H1 (cell line): ENCODE measurements around the gene CTAG2. TPM values are rescaled to one million over a fixed set of nuclear protein-coding genes. Genes with fewer than 3 reads are reported as not detected.

Source experiments
- CTCF ChIA-PET: fragments of 300-600 bp; sonication (Branson Sonifier 250); formaldehyde crosslinking; loops from one replicate; lab custom pipeline; 2021; ENCODE audit not compliant: partially characterized antibody; lab: Charles Lee
- POLR2A ChIA-PET: fragments of 300-600 bp; sonication (Branson Sonifier 250); formaldehyde crosslinking; loops from one replicate; lab custom pipeline; 2021; ENCODE audit warnings: inconsistent platforms; ENCODE audit not compliant: partially characterized antibody; lab: Charles Lee
- DNase-seq, 2 experiments: peaks; one replicate each; pipeline versions ENCODE4 v3.0.0 to v3.0.0-alpha.2; 2010 to 2022; ENCODE audit warnings: low spot score in 2 of 2, low read depth in 1 of 2, mixed read lengths in 1 of 2
- FAIRE-seq: peaks from 2 replicates; lab custom pipeline; 2011; peaks lifted over from hg19 to GRCh38; lab: Jason Lieb, UNC
- H2AFZ ChIP-seq: 2 replicates; pipeline ENCODE4 v1.8.1; 2012; ENCODE audit warnings: low read length, inconsistent platforms
- H2AK5ac ChIP-seq: 2 replicates; pipeline ENCODE4 v1.6.1; 2013; ENCODE audit warnings: low read depth, low read length
- H2BK120ac ChIP-seq: replicated peaks from 2 replicates; pipeline ENCODE3; 2013; ENCODE audit warnings: low read depth, low read length, inconsistent platforms
- H2BK12ac ChIP-seq: 2 replicates; pipeline ENCODE4 v1.6.1; 2013; ENCODE audit warnings: low read depth, low read length
- H2BK15ac ChIP-seq: 2 replicates; pipeline ENCODE4 v1.6.1; 2013; ENCODE audit warnings: low read length
- H2BK20ac ChIP-seq: 2 replicates; pipeline ENCODE4 v1.6.1; 2013; ENCODE audit warnings: low read length
- H2BK5ac ChIP-seq: 2 replicates; pipeline ENCODE4 v1.6.1; 2013; ENCODE audit warnings: low read depth, low read length
- H3K14ac ChIP-seq: 2 replicates; pipeline ENCODE4 v1.6.1; 2013; ENCODE audit warnings: inconsistent platforms; ENCODE audit not compliant: insufficient read length
- H3K18ac ChIP-seq: 2 replicates; pipeline ENCODE4 v1.6.1; 2013; ENCODE audit warnings: low read length; ENCODE audit errors: extremely low read depth
- H3K23ac ChIP-seq: 2 replicates; pipeline ENCODE4 v1.6.1; 2013; ENCODE audit warnings: inconsistent platforms; ENCODE audit not compliant: insufficient read length
- H3K23me2 ChIP-seq: 2 replicates; pipeline ENCODE4 v1.6.1; 2013; ENCODE audit warnings: low read depth, low read length
- H3K27ac ChIP-seq: 2 replicates; pipeline ENCODE4 v1.6.1; 2011; ENCODE audit warnings: low read depth, low read length, inconsistent platforms
- H3K27me3 ChIP-seq, 4 experiments: replicated peaks in 1 of 4; 1 replicate in 1 of 4; 2 replicates in 3 of 4; pipeline versions ENCODE4 v1.6.1 to v1.8.1; 2011 to 2013; ENCODE audit warnings: low read length in 3 of 4, mild to moderate bottlenecking in 3 of 4, inconsistent platforms in 2 of 4, mixed read lengths in 2 of 4, moderate library complexity in 1 of 4; ENCODE audit not compliant: control insufficient read depth in 3 of 4, insufficient read depth in 3 of 4; ENCODE audit errors: extremely low read depth in 1 of 4
- H3K36me3 ChIP-seq, 4 experiments: 2 replicates each; pipeline versions ENCODE4 v1.6.1 to v1.8.1; 2011 to 2013; ENCODE audit warnings: mild to moderate bottlenecking in 4 of 4, low read length in 3 of 4, moderate library complexity in 2 of 4, control low read depth in 1 of 4, inconsistent platforms in 1 of 4; ENCODE audit not compliant: insufficient read depth in 4 of 4, control insufficient read depth in 2 of 4
- H3K4ac ChIP-seq: replicated peaks from 2 replicates; pipeline ENCODE3; 2013; ENCODE audit warnings: low read length, low read depth, mixed read lengths, inconsistent platforms; ENCODE audit not compliant: insufficient read length
- H3K4me1 ChIP-seq, 4 experiments: replicated peaks in 1 of 4; 1 replicate in 1 of 4; 2 replicates in 3 of 4; pipeline versions ENCODE4 v1.6.1 to v1.8.1; 2011 to 2013; ENCODE audit warnings: low read length in 3 of 4, inconsistent platforms in 2 of 4, mixed read lengths in 1 of 4; ENCODE audit not compliant: insufficient read depth in 4 of 4, control insufficient read depth in 3 of 4
- H3K4me2 ChIP-seq, 2 experiments: 2 replicates each; pipeline versions ENCODE4 v1.6.1 to v1.8.1; 2011 to 2013; ENCODE audit warnings: low read depth in 2 of 2, low read length in 2 of 2, control low read depth in 1 of 2, inconsistent platforms in 1 of 2, mild to moderate bottlenecking in 1 of 2; ENCODE audit not compliant: insufficient read depth in 1 of 2
- H3K4me3 ChIP-seq, 4 experiments: fragments of 200-600, 300-600 bp in 1 of 4; sonication (generic), shearing (Covaris generic), sonication (Bioruptor Twin) in 1 of 4; 2 replicates each; pipeline versions ENCODE4 v1.5.1 to v1.8.1; 2011 to 2016; ENCODE audit warnings: low read length in 4 of 4, low read depth in 3 of 4, control low read depth in 2 of 4, inconsistent platforms in 2 of 4, mild to moderate bottlenecking in 2 of 4, mixed read lengths in 1 of 4, moderate library complexity in 1 of 4; ENCODE audit not compliant: insufficient read depth in 2 of 4; ENCODE audit errors: extremely low read depth in 1 of 4
- H3K56ac ChIP-seq: replicated peaks from 2 replicates; pipeline ENCODE3; 2013; ENCODE audit warnings: low read depth, mild to moderate bottlenecking, mixed read lengths, low read length, inconsistent platforms; ENCODE audit not compliant: insufficient read length
- H3K79me1 ChIP-seq: 2 replicates; pipeline ENCODE4 v1.6.1; 2013; ENCODE audit warnings: low read depth, low read length, control low read depth
- H3K79me2 ChIP-seq, 2 experiments: 2 replicates each; pipeline versions ENCODE4 v1.6.1 to v1.8.1; 2012 to 2013; ENCODE audit warnings: low read length in 2 of 2, mild to moderate bottlenecking in 2 of 2, inconsistent platforms in 1 of 2; ENCODE audit not compliant: insufficient read depth in 2 of 2, control insufficient read depth in 1 of 2
- H3K9ac ChIP-seq, 4 experiments: replicated peaks in 1 of 4; 1 replicate in 1 of 4; 2 replicates in 3 of 4; pipeline versions ENCODE4 v1.6.1 to v1.8.1; 2011 to 2013; ENCODE audit warnings: low read depth in 3 of 4, low read length in 3 of 4, control low read depth in 2 of 4, mild to moderate bottlenecking in 2 of 4, moderate library complexity in 2 of 4, inconsistent platforms in 1 of 4; ENCODE audit errors: extremely low read depth in 1 of 4
- H3K9me3 ChIP-seq, 2 experiments: 2 replicates each; pipeline versions ENCODE4 v1.6.1 to v1.8.1; 2012 to 2013; ENCODE audit warnings: mild to moderate bottlenecking in 2 of 2, moderate library complexity in 2 of 2, control low read depth in 1 of 2, inconsistent platforms in 1 of 2, low read depth in 1 of 2, low read length in 1 of 2, mixed read lengths in 1 of 2; ENCODE audit not compliant: insufficient read depth in 2 of 2
- H4K20me1 ChIP-seq, 2 experiments: replicated peaks in 1 of 2; 2 replicates each; pipeline versions ENCODE3 to v1.8.1; 2011 to 2013; ENCODE audit warnings: inconsistent platforms in 2 of 2, low read length in 2 of 2, mild to moderate bottlenecking in 1 of 2; ENCODE audit not compliant: insufficient read depth in 2 of 2, control insufficient read depth in 1 of 2
- H4K5ac ChIP-seq: 2 replicates; pipeline ENCODE4 v1.6.1; 2013; ENCODE audit warnings: low read length, low read depth, mixed read lengths, inconsistent platforms; ENCODE audit not compliant: insufficient read length
- H4K8ac ChIP-seq: 2 replicates; pipeline ENCODE4 v1.8.0; 2013; ENCODE audit warnings: mild to moderate bottlenecking, moderate library complexity, low read length, inconsistent platforms; ENCODE audit not compliant: insufficient read depth; ENCODE audit errors: extremely low read depth
- H4K91ac ChIP-seq: replicated peaks from 2 replicates; pipeline ENCODE3; 2013; ENCODE audit warnings: low read length, mixed read lengths, inconsistent platforms; ENCODE audit not compliant: insufficient read length
- BRCA1 ChIP-seq: IDR thresholded peaks from 2 replicates; pipeline ENCODE4 v1.6.1; 2012; ENCODE audit warnings: low read depth, low read length, improper control_type of control experiment
- CBX5 ChIP-seq: fragments of 300-800, 300-1000 bp; sonication (generic); IDR thresholded peaks from 2 replicates; pipeline ENCODE4 v1.7.1; 2016; ENCODE audit warnings: antibody characterized with exemption, low read length, low read depth
- GTF2F1 ChIP-seq: IDR thresholded peaks from 2 replicates; pipeline ENCODE4 v1.6.1; 2012; ENCODE audit warnings: low read depth, low read length, improper control_type of control experiment, borderline replicate concordance
- KDM5A ChIP-seq: fragments of 200-600 bp; IDR thresholded peaks from 2 replicates; pipeline ENCODE4 v1.7.1; 2012; ENCODE audit warnings: mild to moderate bottlenecking, low read length, inconsistent platforms, mixed read lengths
- NANOG ChIP-seq: IDR thresholded peaks from 2 replicates; pipeline ENCODE4 v1.6.1; 2011; ENCODE audit warnings: low read length, low read depth, mild to moderate bottlenecking, inconsistent platforms; ENCODE audit not compliant: insufficient read depth, poor library complexity, severe bottlenecking
- RAD21 ChIP-seq, 2 experiments: IDR thresholded peaks in 1 of 2; conservative IDR thresholded peaks in 1 of 2; 2 replicates each; pipeline ENCODE4 v1.6.1; 2011; ENCODE audit warnings: low read depth in 2 of 2, low read length in 2 of 2, improper control_type of control experiment in 1 of 2, inconsistent platforms in 1 of 2, mild to moderate bottlenecking in 1 of 2, moderate library complexity in 1 of 2
- RFX5 ChIP-seq: IDR thresholded peaks from 2 replicates; pipeline ENCODE4 v1.6.1; 2011; ENCODE audit warnings: low read depth, low read length, improper control_type of control experiment, borderline replicate concordance
- SIX5 ChIP-seq: IDR thresholded peaks from 2 replicates; pipeline ENCODE4 v1.6.1; 2011; ENCODE audit warnings: mild to moderate bottlenecking, low read depth, low read length
- SP2 ChIP-seq: IDR thresholded peaks from 2 replicates; pipeline ENCODE4 v1.6.1; 2012; ENCODE audit warnings: mild to moderate bottlenecking, low read length, inconsistent platforms
- SRF ChIP-seq: IDR thresholded peaks from 2 replicates; pipeline ENCODE4 v1.6.1; 2011; ENCODE audit warnings: mild to moderate bottlenecking, low read depth, low read length, moderate library complexity
- TEAD4 ChIP-seq: IDR thresholded peaks from 2 replicates; pipeline ENCODE4 v1.6.1; 2012; ENCODE audit warnings: low read depth, low read length, inconsistent platforms, mixed read lengths
- WGBS, 2 experiments: shearing (Covaris generic) in 1 of 2; methylation state at CpG; one replicate each; pipeline versions ENCODE4 v1.1.6 to v1.1.7; 2013 to 2015; ENCODE audit warnings: low lambda C conversion rate in 2 of 2, mixed read lengths in 2 of 2, inconsistent platforms in 1 of 2, low coverage in 1 of 2, missing lambda C conversion rate in 1 of 2; ENCODE audit not compliant: insufficient replicate concordance in 2 of 2, insufficient coverage in 1 of 2, insufficient read length in 1 of 2; ENCODE audit errors: extremely low coverage in 1 of 2, missing lambda C conversion rate in 1 of 2; 5-methylcytosine and 5-hydroxymethylcytosine counted together
- polyA plus RNA-seq, 7 experiments: library from polyadenylated mRNA; depleted of rRNA in 3 of 7; stranded (reverse) in 5 of 7; unstranded in 2 of 7; fragments of >200 nt in 5 of 7; fragments of 200-250 nt in 2 of 7; gene quantifications; 1 replicate in 5 of 7; 2 replicates in 1 of 7; 4 replicates in 1 of 7; pipeline versions ENCODE4 v1.2.1 to v1.2.3, GENCODE V29; 2011 to 2013; ENCODE audit warnings: missing spikeins in 2 of 7, mixed read lengths in 2 of 7
- total RNA-seq: library from RNA; stranded (reverse); fragmentation: NEBNext Ultra II Directional; extraction: Animal tissue kit (Norgen Biotek cat#: 25700); gene quantifications from 2 replicates; pipeline ENCODE4 v1.2.1, GENCODE V29; 2021
- TF ChIP-seq, protein P1 (sequence below): IDR thresholded peaks from 2 replicates; pipeline ENCODE4 v1.6.1; 2011; ENCODE audit warnings: low read length, improper control_type of control experiment

CTAG2 gene
- total and polyA plus RNA-seq, 2 of the 8 experiments (the other 6 are each of a cell fraction or from before 2014, with no cell fraction given), result not detected

DNA sequence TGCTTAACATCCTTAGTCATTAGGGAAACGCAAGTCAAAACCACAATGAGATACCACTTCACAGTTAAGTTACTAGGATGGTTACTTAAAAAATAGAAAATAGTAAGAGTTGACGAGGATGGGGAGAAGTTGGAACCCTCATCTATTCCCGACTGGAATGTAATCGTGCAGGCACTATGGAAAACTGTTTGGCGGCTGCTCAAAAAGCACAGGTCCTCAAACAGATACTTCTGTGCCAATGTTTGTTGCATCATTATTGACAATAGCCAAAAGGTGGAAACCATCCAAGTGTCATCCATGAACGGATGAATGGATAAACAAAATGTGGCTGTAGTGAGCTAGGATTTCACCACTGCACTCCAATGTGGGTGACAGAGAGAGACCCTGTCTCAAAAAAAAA lies 46.0 kb downstream of the CTAG2 start:
- POLR2A ChIA-PET, result no interaction called here
- Histone ChIP-seq H3K4me2 (no peak overlapping the region), H4K5ac (no peak overlapping the region), H3K36me3 (no peaks in the 10 kb centered on the region), H3K23me2 (no peaks in the 10 kb centered on the region), H2BK120ac (no peak overlapping the region), H2AK5ac (no peak overlapping the region), H3K79me1 (no peaks in the 10 kb centered on the region), H2BK20ac (no peak overlapping the region), H2BK15ac (no peak overlapping the region), H2AFZ (no peak overlapping the region), H3K4me3 (no peak overlapping the region), H3K18ac (no peak overlapping the region), H4K20me1 (no peaks in the 10 kb centered on the region), H3K14ac (no peak overlapping the region), H3K79me2 (no peaks in the 10 kb centered on the region), H3K23ac (no peak overlapping the region), H3K56ac (no peak overlapping the region), H3K27ac (no peak overlapping the region), H3K4ac (no peak overlapping the region), H2BK5ac (no peak overlapping the region), H3K9ac (no peak overlapping the region), H2BK12ac (no peak overlapping the region), H3K4me1 (no peaks in the 10 kb centered on the region), H3K27me3 (no peaks in the 10 kb centered on the region), H4K8ac (no peak overlapping the region), H4K91ac (no peak overlapping the region), H3K9me3 (no peaks in the 10 kb centered on the region)
- WGBS, 2 experiments, result 95% methylated on average over 6 of the region's 6 CpGs; no CpG with 5 or more reads in 1 of the 2 experiments
- FAIRE-seq (no peak), DNase-seq (no peak)
- CTCF ChIA-PET, result no interaction called here
- no peak for TF ChIP-seq RAD21 (IDR thresholded peaks at IDR 0.05 in 1 of 2, conservative IDR thresholded peaks at IDR 0.05 in 1 of 2; ENCODE audit: low read depth in 2 of 2, low read length in 2 of 2)
- no peak for TF ChIP-seq GTF2F1
- no peak for TF ChIP-seq SP2
- no peak for TF ChIP-seq KDM5A
- no peak for TF ChIP-seq CBX5
- TF ChIP-seq, protein P1, sequence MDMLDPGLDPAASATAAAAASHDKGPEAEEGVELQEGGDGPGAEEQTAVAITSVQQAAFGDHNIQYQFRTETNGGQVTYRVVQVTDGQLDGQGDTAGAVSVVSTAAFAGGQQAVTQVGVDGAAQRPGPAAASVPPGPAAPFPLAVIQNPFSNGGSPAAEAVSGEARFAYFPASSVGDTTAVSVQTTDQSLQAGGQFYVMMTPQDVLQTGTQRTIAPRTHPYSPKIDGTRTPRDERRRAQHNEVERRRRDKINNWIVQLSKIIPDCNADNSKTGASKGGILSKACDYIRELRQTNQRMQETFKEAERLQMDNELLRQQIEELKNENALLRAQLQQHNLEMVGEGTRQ, result no peak
- no peak for TF ChIP-seq SRF
- TF ChIP-seq TEAD4, result no peak
- TF ChIP-seq SIX5, result no peak
- no peak for TF ChIP-seq BRCA1
- TF ChIP-seq NANOG, result no peak
- no peak for TF ChIP-seq RFX5
